Astrocyte (in vitro differentiated cells and primary cell): Measurements from ENCODE around the gene CTNND2. TPM values are rescaled to one million over a fixed set of nuclear protein-coding genes. Genes with fewer than 3 reads are reported as not detected.

Experiments
- DNase-seq: peaks from one replicate; pipeline ENCODE4 v3.0.0-alpha.2; 2010; ENCODE audit warnings: low read depth
- FAIRE-seq: peaks from 2 replicates; lab custom pipeline; 2011; peaks lifted over from hg19 to GRCh38; lab: Jason Lieb, UNC
- H2AFZ ChIP-seq: 2 replicates; pipeline ENCODE4 v1.6.0; 2012; ENCODE audit warnings: low read depth, low read length, inconsistent platforms
- H3K27ac ChIP-seq: 2 replicates; pipeline ENCODE4 v1.5.1; 2011; ENCODE audit warnings: low read depth, low read length, inconsistent platforms
- H3K27me3 ChIP-seq: 2 replicates; pipeline ENCODE4 v1.6.0; 2011; ENCODE audit warnings: low read length, inconsistent platforms; ENCODE audit not compliant: insufficient read depth
- H3K36me3 ChIP-seq: 2 replicates; pipeline ENCODE4 v1.5.1; 2011; ENCODE audit warnings: low read length, inconsistent platforms; ENCODE audit not compliant: insufficient read depth
- H3K4me1 ChIP-seq: 2 replicates; pipeline ENCODE4 v1.5.1; 2011; ENCODE audit warnings: low read length, inconsistent platforms; ENCODE audit not compliant: insufficient read depth
- H3K4me2 ChIP-seq: 2 replicates; pipeline ENCODE4 v1.6.0; 2012; ENCODE audit warnings: low read length, inconsistent platforms
- H3K4me3 ChIP-seq: 2 replicates; pipeline ENCODE4 v1.5.1; 2011; ENCODE audit warnings: low read depth, mild to moderate bottlenecking, low read length, inconsistent platforms; ENCODE audit not compliant: insufficient read depth
- H3K79me2 ChIP-seq: 2 replicates; pipeline ENCODE4 v1.6.0; 2012; ENCODE audit warnings: mild to moderate bottlenecking, low read length, inconsistent platforms; ENCODE audit not compliant: insufficient read depth
- H3K9ac ChIP-seq: 2 replicates; pipeline ENCODE4 v1.6.0; 2012; ENCODE audit warnings: mild to moderate bottlenecking, low read length, inconsistent platforms
- H3K9me3 ChIP-seq: 2 replicates; pipeline ENCODE4 v1.5.1; 2012; ENCODE audit warnings: low read depth, mild to moderate bottlenecking, low read length, inconsistent platforms; ENCODE audit not compliant: insufficient read depth
- H4K20me1 ChIP-seq: 2 replicates; pipeline ENCODE4 v1.6.0; 2012; ENCODE audit warnings: low read length, inconsistent platforms; ENCODE audit not compliant: insufficient read depth
- H3K27ac Mint-ChIP-seq: one replicate; pipeline ENCODE4 v1.8.0; 2021; ENCODE audit warnings: mild to moderate bottlenecking, mixed read lengths; ENCODE audit not compliant: unreplicated experiment
- H3K27me3 Mint-ChIP-seq: one replicate; pipeline ENCODE4 v1.8.0; 2021; ENCODE audit warnings: low read depth, mixed read lengths; ENCODE audit not compliant: unreplicated experiment
- H3K36me3 Mint-ChIP-seq: one replicate; pipeline ENCODE4 v1.8.0; 2021; ENCODE audit warnings: low read depth, mixed read lengths; ENCODE audit not compliant: unreplicated experiment
- H3K4me1 Mint-ChIP-seq: one replicate; pipeline ENCODE4 v1.8.0; 2021; ENCODE audit warnings: low read depth, mixed read lengths; ENCODE audit not compliant: unreplicated experiment
- H3K4me3 Mint-ChIP-seq: one replicate; pipeline ENCODE4 v1.8.0; 2021; ENCODE audit warnings: mild to moderate bottlenecking, moderate library complexity, mixed read lengths; ENCODE audit not compliant: unreplicated experiment
- H3K9me3 Mint-ChIP-seq: one replicate; pipeline ENCODE4 v1.8.0; 2021; ENCODE audit warnings: mild to moderate bottlenecking, mixed read lengths; ENCODE audit not compliant: unreplicated experiment
- CTCF ChIP-seq: IDR thresholded peaks from 2 replicates; pipeline ENCODE4 v1.5.1; 2011; ENCODE audit warnings: low read depth, mild to moderate bottlenecking, inconsistent platforms, low read length, moderate library complexity; ENCODE audit not compliant: insufficient read depth
- EZH2 ChIP-seq: IDR thresholded peaks from 2 replicates; pipeline ENCODE4 v1.6.1; 2012; ENCODE audit warnings: mild to moderate bottlenecking, low read length, inconsistent platforms; ENCODE audit not compliant: insufficient read depth
- total RNA-seq: library from RNA; stranded (reverse); gene quantifications from 2 replicates; pipeline ENCODE4 v1.2.1, GENCODE V29; 2021

CTNND2 gene
- total RNA-seq, 1 donor from 2014 or later: 4.5 TPM

GRCh38 chr5:11507156-11507910 lies 396.9 kb downstream of the CTNND2 start:
- no peaks in the 10 kb centered on the region for H3K4me1 Mint-ChIP-seq
- no peak overlapping the region for H2AFZ ChIP-seq
- H3K27me3 Mint-ChIP-seq: no peaks in the 10 kb centered on the region
- H3K27me3 ChIP-seq: no peaks in the 10 kb centered on the region
- no peak overlapping the region for H3K9ac ChIP-seq
- H4K20me1 ChIP-seq: no peaks in the 10 kb centered on the region
- H3K36me3 ChIP-seq: no peaks in the 10 kb centered on the region
- H3K27ac ChIP-seq: no peak overlapping the region
- H3K4me3 ChIP-seq: no peak overlapping the region
- no peaks in the 10 kb centered on the region for H3K9me3 ChIP-seq
- no peaks in the 10 kb centered on the region for H3K4me1 ChIP-seq
- H3K4me3 Mint-ChIP-seq: no peak overlapping the region
- H3K4me2 ChIP-seq: no peak overlapping the region
- no peak for TF ChIP-seq CTCF
- no peak for TF ChIP-seq EZH2
- no peaks in the 10 kb centered on the region for H3K9me3 Mint-ChIP-seq
- no peak overlapping the region for H3K27ac Mint-ChIP-seq
- no peaks in the 10 kb centered on the region for H3K36me3 Mint-ChIP-seq
- FAIRE-seq (no peak), DNase-seq (no peak)
- no peaks in the 10 kb centered on the region for H3K79me2 ChIP-seq

GRCh38 chr5:11504886-11505193 lies 399.4 kb downstream of the CTNND2 start:
- Mint-ChIP-seq H3K4me3 (no peak overlapping the region), H3K27ac (no peak overlapping the region), H3K27me3 (no peaks in the 10 kb centered on the region), H3K9me3 (no peaks in the 10 kb centered on the region), H3K4me1 (no peaks in the 10 kb centered on the region), H3K36me3 (no peaks in the 10 kb centered on the region)
- Histone ChIP-seq H3K36me3 (no peaks in the 10 kb centered on the region), H3K9me3 (no peaks in the 10 kb centered on the region), H3K27ac (no peak overlapping the region), H3K4me2 (no peak overlapping the region), H3K9ac (no peak overlapping the region), H3K4me1 (no peaks in the 10 kb centered on the region), H4K20me1 (no peaks in the 10 kb centered on the region), H3K79me2 (no peaks in the 10 kb centered on the region), H3K4me3 (no peak overlapping the region), H2AFZ (no peak overlapping the region), H3K27me3 (no peaks in the 10 kb centered on the region)
- no peak for TF ChIP-seq EZH2
- TF ChIP-seq CTCF: no peak
- peak; percentile 45 for DNase-seq
- FAIRE-seq: no peak
